ENCODE measurements around the gene TMEM215. TPM values are rescaled to one million over a fixed set of nuclear protein-coding genes. Genes with fewer than 3 reads are reported as not detected.

Gene TMEM215
- total and polyA plus RNA-seq, 2 donors (not counting 1 experiment from before 2014, with no cell fraction given), result not detected

DNA sequence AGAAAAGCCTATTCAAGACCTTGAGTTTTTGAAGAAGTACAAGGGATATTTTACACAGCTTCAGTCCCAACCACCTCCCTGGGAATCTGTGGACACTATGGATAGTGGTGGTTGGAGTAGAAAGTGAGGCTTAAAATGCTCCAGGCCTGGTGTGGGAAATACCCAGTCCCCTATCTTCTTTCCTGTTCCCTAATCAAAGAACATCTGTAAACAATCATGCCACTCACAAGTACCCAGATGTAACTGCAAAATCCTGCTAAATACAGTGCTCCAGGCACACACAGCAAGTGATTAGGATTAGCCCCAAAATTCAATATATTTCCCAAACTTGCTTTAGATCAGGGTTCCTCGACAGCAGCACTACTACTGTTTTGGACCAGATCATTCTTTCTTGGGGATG lies 46.0 kb upstream of the TMEM215 start:
- Histone ChIP-seq H2AFZ (ENCODE audit: insufficient read depth, low read depth, low read length, poor library complexity, severe bottlenecking) (no peak overlapping the region), H3K4me1 (ENCODE audit: control insufficient read depth in 2 of 2, insufficient read depth in 2 of 2, low read length in 2 of 2) (no peaks in the 10 kb centered on the region), H3K27ac (ENCODE audit: low read length in 2 of 2) (no peak overlapping the region), H3K79me2 (ENCODE audit: control insufficient read depth, insufficient read depth, low read length) (no peaks in the 10 kb centered on the region), H3K9me3 (ENCODE audit: control extremely low read depth in 1 of 3, control insufficient read depth in 2 of 3, insufficient read depth in 1 of 3, low read length in 2 of 3) (no peaks in the 10 kb centered on the region), H3K36me3 (replicated peaks in 1 of 2; ENCODE audit: control extremely low read depth in 1 of 2, control insufficient read depth in 1 of 2, extremely low read depth in 1 of 2, insufficient read depth in 2 of 2, low read length in 1 of 2) (no peaks in the 10 kb centered on the region), H4K20me1 (ENCODE audit: control insufficient read depth, insufficient read depth, low read length, poor library complexity, severe bottlenecking) (no peaks in the 10 kb centered on the region), H3K4me3 (ENCODE audit: control extremely low read depth in 1 of 5, extremely low read depth in 1 of 5, insufficient read depth in 1 of 5, low read depth in 2 of 5, low read length in 4 of 5) (no peak overlapping the region), H3K4me2 (replicated peaks; ENCODE audit: low read depth, low read length, poor library complexity, severe bottlenecking) (no peak overlapping the region), H3K27me3 (replicated peaks in 1 of 4; ENCODE audit: control extremely low read depth in 1 of 4, control insufficient read depth in 3 of 4, insufficient read depth in 4 of 4, low read length in 3 of 4) (no peaks in the 10 kb centered on the region), H3K9ac (ENCODE audit: low read length) (no peak overlapping the region)
- ChIA-PET CTCF (no interaction called here), POLR2A (no interaction called here)
- intact Hi-C loops (cut with micrococcal nuclease), result no loop called here
- Mint-ChIP-seq H3K4me1 (no peaks in the 10 kb centered on the region), H3K9me3 (ENCODE audit: insufficient read depth) (no peaks in the 10 kb centered on the region), H3K4me3 (no peak overlapping the region), H3K27me3 (no peaks in the 10 kb centered on the region), H3K27ac (no peak overlapping the region)
- 100% methylated on average over 1 of the region's 1 CpG for WGBS (ENCODE audit: insufficient coverage)
- ATAC-seq (ENCODE audit: low read depth) (no peak), DNase-seq (no peak)
- TF ChIP-seq EZH2 (IDR thresholded peaks at IDR 0.05; ENCODE audit: borderline replicate concordance, insufficient read depth, low read depth, low read length, poor library complexity, severe bottlenecking), result no peak
- TF ChIP-seq, protein P1, sequence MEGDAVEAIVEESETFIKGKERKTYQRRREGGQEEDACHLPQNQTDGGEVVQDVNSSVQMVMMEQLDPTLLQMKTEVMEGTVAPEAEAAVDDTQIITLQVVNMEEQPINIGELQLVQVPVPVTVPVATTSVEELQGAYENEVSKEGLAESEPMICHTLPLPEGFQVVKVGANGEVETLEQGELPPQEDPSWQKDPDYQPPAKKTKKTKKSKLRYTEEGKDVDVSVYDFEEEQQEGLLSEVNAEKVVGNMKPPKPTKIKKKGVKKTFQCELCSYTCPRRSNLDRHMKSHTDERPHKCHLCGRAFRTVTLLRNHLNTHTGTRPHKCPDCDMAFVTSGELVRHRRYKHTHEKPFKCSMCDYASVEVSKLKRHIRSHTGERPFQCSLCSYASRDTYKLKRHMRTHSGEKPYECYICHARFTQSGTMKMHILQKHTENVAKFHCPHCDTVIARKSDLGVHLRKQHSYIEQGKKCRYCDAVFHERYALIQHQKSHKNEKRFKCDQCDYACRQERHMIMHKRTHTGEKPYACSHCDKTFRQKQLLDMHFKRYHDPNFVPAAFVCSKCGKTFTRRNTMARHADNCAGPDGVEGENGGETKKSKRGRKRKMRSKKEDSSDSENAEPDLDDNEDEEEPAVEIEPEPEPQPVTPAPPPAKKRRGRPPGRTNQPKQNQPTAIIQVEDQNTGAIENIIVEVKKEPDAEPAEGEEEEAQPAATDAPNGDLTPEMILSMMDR (IDR thresholded peaks at IDR 0.05), result no peak

DNA sequence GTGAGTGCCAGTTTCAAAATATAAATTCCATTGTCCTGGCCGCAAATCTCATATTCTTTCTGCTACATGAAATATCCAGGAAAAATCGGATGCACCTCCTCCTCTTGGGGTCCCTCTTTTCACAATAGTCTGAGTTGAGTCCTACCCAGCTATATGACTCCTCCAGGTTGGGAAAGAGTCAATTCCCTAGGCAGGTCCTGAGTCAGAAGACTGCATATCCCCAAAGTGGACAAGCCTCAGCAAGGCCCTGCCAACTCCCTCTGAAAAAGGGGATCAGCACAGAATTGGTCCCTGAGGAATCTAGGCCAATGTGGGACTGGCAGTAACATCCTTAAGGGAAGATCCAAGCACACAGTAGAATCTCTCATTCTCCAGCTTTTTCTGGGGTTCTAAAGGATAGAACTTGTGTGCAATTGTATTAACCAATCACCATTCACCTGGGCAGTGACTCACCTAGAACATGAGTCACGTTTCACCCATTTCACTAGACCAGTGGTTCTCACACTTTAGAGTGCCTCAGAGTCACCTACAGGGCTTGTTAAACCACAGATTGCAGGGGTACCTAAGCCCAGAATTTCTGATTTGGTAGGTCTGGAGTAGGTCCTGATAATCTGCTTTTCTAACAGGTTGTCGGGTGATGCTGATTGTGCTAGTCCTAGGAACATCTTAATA lies 44.7 kb upstream of the TMEM215 start:
- TF ChIP-seq, protein P1 (IDR thresholded peaks at IDR 0.05), result no peak
- TF ChIP-seq EZH2 (IDR thresholded peaks at IDR 0.05; ENCODE audit: borderline replicate concordance, insufficient read depth, low read depth, low read length, poor library complexity, severe bottlenecking), result no peak
- H3K4me3 Mint-ChIP-seq, result no peak overlapping the region
- H3K9me3 Mint-ChIP-seq (ENCODE audit: insufficient read depth), result peaks cover 5% of the 10 kb centered on the region
- H2AFZ ChIP-seq (ENCODE audit: insufficient read depth, low read depth, low read length, poor library complexity, severe bottlenecking), result no peak overlapping the region
- no peaks in the 10 kb centered on the region for H3K27me3 ChIP-seq (replicated peaks in 1 of 4; ENCODE audit: control extremely low read depth in 1 of 4, control insufficient read depth in 3 of 4, insufficient read depth in 4 of 4, low read length in 3 of 4)
- ChIA-PET POLR2A (no interaction called here), CTCF (no interaction called here)
- 86% methylated on average over 3 of the region's 4 CpGs for WGBS (ENCODE audit: insufficient coverage)
- H3K4me2 ChIP-seq (replicated peaks; ENCODE audit: low read depth, low read length, poor library complexity, severe bottlenecking), result no peak overlapping the region
- H3K27me3 Mint-ChIP-seq, result peaks cover 5% of the 10 kb centered on the region
- no peaks in the 10 kb centered on the region for H3K79me2 ChIP-seq (ENCODE audit: control insufficient read depth, insufficient read depth, low read length)
- ATAC-seq (ENCODE audit: low read depth) (no peak), DNase-seq (no peak)
- H3K27ac Mint-ChIP-seq, result no peak overlapping the region
- H3K4me1 Mint-ChIP-seq, result no peaks in the 10 kb centered on the region
- no peak overlapping the region for H3K4me3 ChIP-seq (ENCODE audit: control extremely low read depth in 1 of 5, extremely low read depth in 1 of 5, insufficient read depth in 1 of 5, low read depth in 2 of 5, low read length in 4 of 5)
- H3K9me3 ChIP-seq (ENCODE audit: control extremely low read depth in 1 of 3, control insufficient read depth in 2 of 3, insufficient read depth in 1 of 3, low read length in 2 of 3), result peaks cover 0 to 4% (median 0%) of the 10 kb centered on the region in 3 donors
- intact Hi-C loops (cut with micrococcal nuclease), result no loop called here
- H3K27ac ChIP-seq (ENCODE audit: low read length in 2 of 2), result no peak overlapping the region
- H3K4me1 ChIP-seq (ENCODE audit: control insufficient read depth in 2 of 2, insufficient read depth in 2 of 2, low read length in 2 of 2), result no peaks in the 10 kb centered on the region
- no peaks in the 10 kb centered on the region for H3K36me3 ChIP-seq (replicated peaks in 1 of 2; ENCODE audit: control extremely low read depth in 1 of 2, control insufficient read depth in 1 of 2, extremely low read depth in 1 of 2, insufficient read depth in 2 of 2, low read length in 1 of 2)
- H4K20me1 ChIP-seq (ENCODE audit: control insufficient read depth, insufficient read depth, low read length, poor library complexity, severe bottlenecking), result no peaks in the 10 kb centered on the region
- H3K9ac ChIP-seq (ENCODE audit: low read length), result no peak overlapping the region

All from B cell (primary cell).